CD4-positive, alpha-beta T cell (primary cell): ENCODE data around the gene AGT. TPM values are rescaled to one million over a fixed set of nuclear protein-coding genes. Genes with fewer than 3 reads are reported as not detected.
"Not testable (repeated sequence)": the region's sequence is repeated elsewhere in the genome, so short reads cannot be mapped to it uniquely, and the experiment has no call there.

Experiments
- ATAC-seq: fragments of 200-7000 bp; cut with Tn5 transposase; one replicate; pipeline ENCODE4 v1.10.0; 2022; ENCODE audit warnings: mild to moderate bottlenecking; ENCODE audit not compliant: poor library complexity
- CTCF ChIA-PET: fragments of 350-600 bp; sonication (Branson Sonifier 250); formaldehyde crosslinking; loops from one replicate; lab custom pipeline; 2021; ENCODE audit warnings: antibody characterized with exemption, inconsistent platforms; lab: Charles Lee
- POLR2A ChIA-PET: fragments of 350-600 bp; sonication (Branson Sonifier 250); formaldehyde crosslinking; loops from one replicate; lab custom pipeline; 2021; ENCODE audit warnings: antibody characterized with exemption, inconsistent platforms; lab: Charles Lee
- DNase-seq, 14 experiments: peaks; one replicate each; pipeline ENCODE4 v3.0.0-alpha.2; 2013 to 2020; ENCODE audit warnings: mixed read lengths in 2 of 14
- H3K27ac ChIP-seq, 2 donors: one replicate each; pipeline versions ENCODE4 v1.5.1 to v1.7.0; 2013; ENCODE audit warnings: low read length in 2 of 2, low read depth in 1 of 2, mild to moderate bottlenecking in 1 of 2
- H3K27me3 ChIP-seq, 2 experiments: 1 replicate in 1 of 2; 2 replicates in 1 of 2; pipeline versions ENCODE4 v1.6.1 to v1.7.0; 2013; ENCODE audit warnings: low read length in 2 of 2, control low read depth in 1 of 2, mild to moderate bottlenecking in 1 of 2, moderate library complexity in 1 of 2; ENCODE audit not compliant: insufficient read depth in 2 of 2, control insufficient read depth in 1 of 2
- H3K36me3 ChIP-seq: one replicate; pipeline ENCODE4 v1.6.1; 2013; ENCODE audit warnings: low read length, control low read depth; ENCODE audit not compliant: insufficient read depth
- H3K4me1 ChIP-seq: one replicate; pipeline ENCODE4 v1.6.1; 2013; ENCODE audit warnings: low read length, control low read depth; ENCODE audit not compliant: insufficient read depth
- H3K4me3 ChIP-seq: one replicate; pipeline ENCODE4 v1.5.1; 2013; ENCODE audit warnings: mild to moderate bottlenecking, low read length, moderate library complexity
- H3K9me3 ChIP-seq, 2 experiments: 1 replicate in 1 of 2; 2 replicates in 1 of 2; pipeline versions ENCODE4 v1.6.1 to v1.7.0; 2013; ENCODE audit warnings: low read length in 2 of 2, mild to moderate bottlenecking in 2 of 2, control low read depth in 1 of 2, moderate library complexity in 1 of 2; ENCODE audit not compliant: control insufficient read depth in 1 of 2, insufficient read depth in 1 of 2
- H3K27ac Mint-ChIP-seq: one replicate; pipeline ENCODE4 v1.8.0; 2020; ENCODE audit warnings: mixed read lengths
- H3K27me3 Mint-ChIP-seq: one replicate; pipeline ENCODE4 v1.8.0; 2021; ENCODE audit warnings: mixed read lengths
- H3K36me3 Mint-ChIP-seq: one replicate; pipeline ENCODE4 v1.8.0; 2021; ENCODE audit warnings: low read depth, mixed read lengths
- H3K4me1 Mint-ChIP-seq: one replicate; pipeline ENCODE4 v1.8.0; 2021; ENCODE audit warnings: low read depth, mixed read lengths
- H3K4me3 Mint-ChIP-seq: one replicate; pipeline ENCODE4 v1.8.0; 2020; ENCODE audit warnings: mild to moderate bottlenecking, mixed read lengths
- H3K9me3 Mint-ChIP-seq: one replicate; pipeline ENCODE4 v1.8.0; 2020; ENCODE audit warnings: mixed read lengths
- CTCF ChIP-seq: fragments of 200-600 bp; IDR thresholded peaks from one replicate; pipeline ENCODE4 v1.8.0; 2022; ENCODE audit warnings: antibody characterized with exemption, mild to moderate bottlenecking
- intact Hi-C, 2 experiments: fragments of 100-400 bp; cut with DNase I in 1 of 2; cut with micrococcal nuclease in 1 of 2; formaldehyde crosslinking; loops; one replicate each; pipeline versions ENCODE4 v1.15.1 to v1.9.0; 2023 to 2025; cut with DNase I, micrococcal nuclease
- total RNA-seq, 174 experiments: library from RNA in 2 of 174; stranded (reverse) in 2 of 174; gene quantifications; one replicate each; pipeline ENCODE4 v1.2.3 and lab custom pipeline; 2021 to 2026

AGT gene
- total RNA-seq, 2 experiments from 2014 or later = not detected

GRCh38 chr1:230728710-230729392 lies 14.9 kb upstream of the AGT start:
- no peaks in the 10 kb centered on the region for H3K9me3 Mint-ChIP-seq
- H3K36me3 Mint-ChIP-seq = no peaks in the 10 kb centered on the region
- no peak for TF ChIP-seq CTCF
- DNase-seq (no peak), ATAC-seq (no peak)
- Histone ChIP-seq H3K9me3 (no peaks in the 10 kb centered on the region), H3K4me1 (no peaks in the 10 kb centered on the region), H3K27me3 (peaks cover 0 to under 1% of the 10 kb centered on the region in 2 experiments), H3K4me3 (no peak overlapping the region), H3K27ac (no peak overlapping the region), H3K36me3 (no peaks in the 10 kb centered on the region)
- POLR2A ChIA-PET = no interaction called here
- H3K4me3 Mint-ChIP-seq = no peak overlapping the region
- H3K27ac Mint-ChIP-seq = no peak overlapping the region
- H3K4me1 Mint-ChIP-seq = no peaks in the 10 kb centered on the region
- peaks cover 9% of the 10 kb centered on the region for H3K27me3 Mint-ChIP-seq
- intact Hi-C loops = no loop called here
- CTCF ChIA-PET = no interaction called here

- Histone ChIP-seq H3K27ac (no peak overlapping the region), H3K36me3 (no peaks in the 10 kb centered on the region), H3K4me1 (no peaks in the 10 kb centered on the region), H3K27me3 (peaks cover 0 to 5% of the 10 kb centered on the region in 2 experiments), H3K9me3 (peaks cover 0 to 9% of the 10 kb centered on the region in 2 experiments), H3K4me3 (no peak overlapping the region)
- Mint-ChIP-seq H3K9me3 (peaks cover 5% of the 10 kb centered on the region), H3K4me1 (no peaks in the 10 kb centered on the region), H3K27me3 (peaks cover 15% of the 10 kb centered on the region), H3K4me3 (no peak overlapping the region), H3K36me3 (no peaks in the 10 kb centered on the region), H3K27ac (no peak overlapping the region)
- no peak for DNase-seq
- no peak for TF ChIP-seq CTCF
- ChIA-PET CTCF (no interaction called here), POLR2A (no interaction called here)
- intact Hi-C loops = no loop called here
- no peak for ATAC-seq
These were observed 11.5 kb upstream of the AGT start for GRCh38 chr1:230725256-230726012.

- CTCF ChIA-PET, H3K4me3 ChIP-seq, H3K9me3 ChIP-seq, POLR2A ChIA-PET, H3K4me1 Mint-ChIP-seq, H3K27ac ChIP-seq, H3K36me3 ChIP-seq, H3K27me3 ChIP-seq, H3K9me3 Mint-ChIP-seq, H3K4me1 ChIP-seq, H3K4me3 Mint-ChIP-seq, H3K27ac Mint-ChIP-seq, H3K36me3 Mint-ChIP-seq, intact Hi-C loops, ATAC-seq, DNase-seq: not testable (repeated sequence)
- peaks cover 14% of the 10 kb centered on the region for H3K27me3 Mint-ChIP-seq
These were observed 8.1 kb upstream of the AGT start for GRCh38 chr1:230721849-230722522.
